ENCODE results near the gene IL36G.

The IL36G gene

DNA sequence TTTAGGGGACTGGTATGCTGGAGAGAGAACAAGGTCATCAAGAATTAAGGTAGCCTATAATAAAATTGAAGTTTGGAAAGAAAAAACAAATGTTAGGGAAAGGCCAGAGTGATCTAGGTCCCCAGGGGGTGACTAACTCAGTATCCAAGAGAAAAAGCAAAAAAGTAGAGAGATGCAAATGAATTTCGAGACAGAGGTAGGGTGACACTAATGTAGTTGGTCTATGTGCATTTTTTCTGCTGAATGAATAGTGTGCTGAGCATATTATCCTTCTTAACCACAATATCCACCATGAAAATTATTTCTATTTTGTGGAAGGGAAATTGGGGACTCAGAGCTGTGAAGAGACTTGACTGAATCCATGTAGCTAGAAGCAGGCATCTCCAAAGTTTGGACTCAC, 37.2 kb downstream of the IL36G start:
- TF ChIP-seq, protein P1, sequence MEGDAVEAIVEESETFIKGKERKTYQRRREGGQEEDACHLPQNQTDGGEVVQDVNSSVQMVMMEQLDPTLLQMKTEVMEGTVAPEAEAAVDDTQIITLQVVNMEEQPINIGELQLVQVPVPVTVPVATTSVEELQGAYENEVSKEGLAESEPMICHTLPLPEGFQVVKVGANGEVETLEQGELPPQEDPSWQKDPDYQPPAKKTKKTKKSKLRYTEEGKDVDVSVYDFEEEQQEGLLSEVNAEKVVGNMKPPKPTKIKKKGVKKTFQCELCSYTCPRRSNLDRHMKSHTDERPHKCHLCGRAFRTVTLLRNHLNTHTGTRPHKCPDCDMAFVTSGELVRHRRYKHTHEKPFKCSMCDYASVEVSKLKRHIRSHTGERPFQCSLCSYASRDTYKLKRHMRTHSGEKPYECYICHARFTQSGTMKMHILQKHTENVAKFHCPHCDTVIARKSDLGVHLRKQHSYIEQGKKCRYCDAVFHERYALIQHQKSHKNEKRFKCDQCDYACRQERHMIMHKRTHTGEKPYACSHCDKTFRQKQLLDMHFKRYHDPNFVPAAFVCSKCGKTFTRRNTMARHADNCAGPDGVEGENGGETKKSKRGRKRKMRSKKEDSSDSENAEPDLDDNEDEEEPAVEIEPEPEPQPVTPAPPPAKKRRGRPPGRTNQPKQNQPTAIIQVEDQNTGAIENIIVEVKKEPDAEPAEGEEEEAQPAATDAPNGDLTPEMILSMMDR (IDR thresholded peaks at IDR 0.05; ENCODE audit: low read depth, low read length) = no peak
- no peak overlapping the region for H3K4me3 ChIP-seq (ENCODE audit: low read depth, low read length)

DNA sequence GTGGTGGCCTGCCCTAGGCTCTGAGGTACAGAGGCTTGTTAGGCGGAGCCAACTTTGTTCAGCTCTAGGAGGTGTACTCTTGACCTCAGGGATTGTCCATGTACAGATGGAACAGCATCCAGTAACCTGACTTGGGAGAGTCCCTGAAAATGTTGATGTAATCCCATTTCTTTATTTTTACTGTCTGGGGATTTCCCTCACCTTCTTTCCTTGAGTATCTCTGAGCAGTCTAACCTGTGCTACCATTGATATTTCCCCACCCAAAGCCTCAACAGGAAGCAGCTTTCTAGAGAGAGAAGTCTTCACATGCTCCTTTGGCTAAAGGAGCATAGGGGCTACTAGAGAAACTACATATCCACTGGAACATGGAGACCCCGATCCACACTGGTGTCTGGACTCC, 37.8 kb downstream of the IL36G start:
- H3K4me3 ChIP-seq (ENCODE audit: low read depth, low read length) = no peak overlapping the region
- TF ChIP-seq, protein P1 (IDR thresholded peaks at IDR 0.05; ENCODE audit: low read depth, low read length) = no peak

DNA sequence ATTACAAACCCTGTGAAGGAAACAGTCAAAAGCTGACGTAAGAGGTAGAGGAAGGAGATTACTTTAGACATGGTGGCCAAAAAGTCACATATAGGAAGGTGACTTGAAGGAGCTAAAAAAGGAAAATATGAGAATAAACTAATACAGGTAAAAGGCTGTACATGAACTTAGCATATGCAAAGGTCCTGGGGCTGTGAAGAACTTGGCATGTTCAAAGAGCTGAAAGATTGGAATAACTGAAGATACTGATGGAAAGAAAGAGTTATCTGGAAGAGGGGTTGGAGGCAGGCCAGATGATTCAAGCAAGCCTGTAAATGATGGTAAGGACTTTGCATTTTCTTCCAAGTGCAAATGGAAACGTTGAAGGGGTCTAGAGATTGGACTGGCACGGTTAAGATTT, 40.7 kb downstream of the IL36G start:
- TF ChIP-seq, protein P1 (IDR thresholded peaks at IDR 0.05; ENCODE audit: low read depth, low read length) = no peak

DNA sequence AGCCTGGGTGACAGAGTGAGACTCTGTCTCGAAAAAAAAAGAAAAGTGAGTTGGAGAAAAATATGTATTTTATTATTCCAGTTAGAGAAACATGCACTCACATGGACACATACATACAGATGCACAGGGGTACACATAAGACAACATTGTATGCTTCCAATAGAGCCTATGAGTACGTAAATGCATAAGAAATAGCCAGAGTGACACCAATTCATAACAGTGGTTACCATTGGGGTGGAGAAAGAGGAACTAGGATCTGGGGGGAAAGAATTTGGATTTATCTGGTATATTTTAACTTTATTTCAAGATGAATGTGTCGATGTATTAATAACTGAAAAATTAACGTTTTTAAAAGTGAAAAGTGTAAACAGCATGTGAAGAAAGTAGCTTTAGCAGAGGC, 43.5 kb downstream of the IL36G start:
- H3K4me3 ChIP-seq (ENCODE audit: low read depth, low read length) = no peak overlapping the region
- TF ChIP-seq, protein P1 (IDR thresholded peaks at IDR 0.05; ENCODE audit: low read depth, low read length) = no peak

More for the DNA sequence above, 40.7 kb downstream of the IL36G start:
- H3K4me3 ChIP-seq (ENCODE audit: low read depth, low read length) = no peak overlapping the region

DNA sequence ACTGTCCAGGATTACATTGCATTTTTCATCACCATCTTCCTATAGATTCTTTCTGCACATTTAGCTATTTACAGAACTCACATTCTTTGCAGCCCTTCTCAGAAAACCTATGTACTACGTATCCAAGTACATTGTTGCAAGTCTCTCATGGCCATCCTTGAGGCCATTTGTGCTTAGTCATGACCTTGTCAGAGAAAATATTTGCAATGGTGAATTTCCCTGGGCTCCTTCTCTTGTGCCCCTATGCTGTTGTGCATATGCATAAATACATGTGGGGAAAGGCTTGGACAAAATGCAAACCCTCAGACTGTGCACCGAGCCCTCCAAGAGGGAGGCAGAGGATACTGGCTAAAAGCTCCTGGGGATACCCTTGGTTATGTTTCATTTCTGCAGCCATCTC, 47.0 kb downstream of the IL36G start:
- no peak overlapping the region for H3K4me3 ChIP-seq (ENCODE audit: low read depth, low read length)
- TF ChIP-seq, protein P1 (IDR thresholded peaks at IDR 0.05; ENCODE audit: low read depth, low read length) = no peak

DNA sequence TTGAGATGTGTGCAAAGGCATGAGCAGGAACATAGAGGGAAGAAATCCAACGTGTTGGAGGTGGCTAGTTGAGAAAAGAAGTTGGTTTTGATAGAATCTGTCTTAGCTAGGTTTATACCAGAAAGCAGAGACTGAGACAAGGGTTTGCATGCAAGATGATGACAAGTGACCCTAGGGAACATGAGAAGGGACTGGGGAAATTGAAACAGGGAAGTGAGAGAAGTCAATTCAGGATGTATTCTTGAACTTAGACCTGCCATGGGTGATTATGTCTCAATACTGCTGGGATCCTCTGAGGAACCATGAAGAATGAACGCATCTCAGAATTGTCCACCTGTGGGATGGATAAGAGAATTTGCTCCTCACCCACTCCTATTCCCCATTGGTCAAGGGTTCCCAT, 47.9 kb downstream of the IL36G start:
- TF ChIP-seq, protein P1 (IDR thresholded peaks at IDR 0.05; ENCODE audit: low read depth, low read length) = no peak
- no peak overlapping the region for H3K4me3 ChIP-seq (ENCODE audit: low read depth, low read length)

DNA sequence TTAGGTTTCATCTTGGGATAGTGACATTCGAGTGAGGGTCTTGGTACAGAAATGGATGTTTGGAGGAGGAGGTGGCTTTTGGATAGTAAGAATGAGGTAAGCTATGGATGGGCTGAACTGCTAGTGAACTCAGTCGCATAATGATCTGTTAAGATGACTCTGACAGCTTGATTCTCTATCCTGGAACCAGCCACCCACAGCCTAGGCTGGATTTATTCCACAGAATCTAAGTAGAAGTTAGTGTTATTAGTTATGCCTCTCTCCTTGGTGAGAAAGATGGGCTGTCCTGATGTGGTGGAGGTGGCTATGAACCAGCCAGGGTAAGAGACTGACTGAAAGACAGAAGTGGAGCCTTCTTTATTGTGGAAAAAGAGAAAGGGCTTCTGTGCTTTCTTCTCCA, 49.9 kb downstream of the IL36G start:
- H3K4me3 ChIP-seq (ENCODE audit: low read depth, low read length) = no peak overlapping the region
- TF ChIP-seq, protein P1 (IDR thresholded peaks at IDR 0.05; ENCODE audit: low read depth, low read length) = no peak
